ENCODE data around the gene GRM7.

GRM7 gene

GRCh38 chr3:7421065-7421464 is 560.1 kb downstream of the GRM7 start:
- DNase-seq: no peak

- no peak for DNase-seq
These were observed 562.1 kb downstream of the GRM7 start for GRCh38 chr3:7423036-7423435.

- no peak for DNase-seq
These were observed 563.1 kb downstream of the GRM7 start for GRCh38 chr3:7423995-7424394.

- DNase-seq: no peak
These were observed 567.3 kb downstream of the GRM7 start for GRCh38 chr3:7428206-7428718.

- DNase-seq: no peak
These were observed 571.7 kb downstream of the GRM7 start for GRCh38 chr3:7432610-7433009.

GRCh38 chr3:7433073-7433472 is 572.2 kb downstream of the GRM7 start:
- no peak for DNase-seq

- no peak for DNase-seq
These were observed 575.6 kb downstream of the GRM7 start for GRCh38 chr3:7436542-7436941.

GRCh38 chr3:7437231-7437630 is 576.3 kb downstream of the GRM7 start:
- DNase-seq: no peak

GRCh38 chr3:7439101-7439680 is 578.3 kb downstream of the GRM7 start:
- DNase-seq: no peak

GRCh38 chr3:7444886-7445285 is 584.0 kb downstream of the GRM7 start:
- no peak for DNase-seq

GRCh38 chr3:7445331-7445730 is 584.4 kb downstream of the GRM7 start:
- DNase-seq: no peak

GRCh38 chr3:7447197-7447769 is 586.4 kb downstream of the GRM7 start:
- no peak for DNase-seq

GRCh38 chr3:7456386-7456785 is 595.5 kb downstream of the GRM7 start:
- no peak for DNase-seq

- no peak for DNase-seq
These were observed 600.4 kb downstream of the GRM7 start for GRCh38 chr3:7461202-7461825.

- DNase-seq: no peak
These were observed 609.0 kb downstream of the GRM7 start for GRCh38 chr3:7469866-7470265.

GRCh38 chr3:7484636-7485035 is 623.7 kb downstream of the GRM7 start:
- DNase-seq: no peak

- DNase-seq: no peak
These were observed 626.8 kb downstream of the GRM7 start for GRCh38 chr3:7487763-7488162.

GRCh38 chr3:7489417-7489816 is 628.5 kb downstream of the GRM7 start:
- DNase-seq: no peak

GRCh38 chr3:7498715-7499114 is 637.8 kb downstream of the GRM7 start:
- no peak for DNase-seq

- DNase-seq: no peak
These were observed 642.5 kb downstream of the GRM7 start for GRCh38 chr3:7503431-7503830.

GRCh38 chr3:7504886-7505775 is 644.2 kb downstream of the GRM7 start:
- DNase-seq: no peak

- DNase-seq: no peak
These were observed 645.8 kb downstream of the GRM7 start for GRCh38 chr3:7506606-7507180.

- DNase-seq: no peak
These were observed 647.9 kb downstream of the GRM7 start for GRCh38 chr3:7508821-7509220.
